BE2C (cell line): ENCODE data around the gene ZCCHC17.

Experiments used
- DNase-seq: peaks from one replicate; pipeline ENCODE4 v3.0.0-alpha.2; 2020
- H3K27me3 ChIP-seq: fragments of 250-450 bp; sonication (Bioruptor Pico); 2 replicates; pipeline ENCODE4 v1.5.1; 2020; ENCODE audit warnings: mild to moderate bottlenecking
- H3K36me3 ChIP-seq: fragments of 250-450 bp; sonication (Bioruptor Pico); 2 replicates; pipeline ENCODE4 v1.5.1; 2020; ENCODE audit warnings: mild to moderate bottlenecking
- H3K4me1 ChIP-seq: fragments of 250-450 bp; sonication (Bioruptor Pico); 2 replicates; pipeline ENCODE4 v1.5.1; 2020
- H3K4me3 ChIP-seq: 2 replicates; pipeline ENCODE4 v1.5.1; 2011; ENCODE audit warnings: low read depth, low read length
- H3K9me3 ChIP-seq: fragments of 250-450 bp; sonication (Bioruptor Pico); 2 replicates; pipeline ENCODE4 v1.5.1; 2020
- TF ChIP-seq, protein P1 (sequence below): IDR thresholded peaks from 2 replicates; pipeline ENCODE4 v1.5.1; 2012; ENCODE audit warnings: mild to moderate bottlenecking, low read depth, low read length

Gene ZCCHC17

GRCh38 chr1:31397360-31398095 lies 100.7 kb downstream of the ZCCHC17 start:
- H3K4me1 ChIP-seq: no peaks in the 10 kb centered on the region
- H3K9me3 ChIP-seq: no peaks in the 10 kb centered on the region
- H3K36me3 ChIP-seq: no peaks in the 10 kb centered on the region
- no peak overlapping the region for H3K4me3 ChIP-seq
- TF ChIP-seq, protein P1, sequence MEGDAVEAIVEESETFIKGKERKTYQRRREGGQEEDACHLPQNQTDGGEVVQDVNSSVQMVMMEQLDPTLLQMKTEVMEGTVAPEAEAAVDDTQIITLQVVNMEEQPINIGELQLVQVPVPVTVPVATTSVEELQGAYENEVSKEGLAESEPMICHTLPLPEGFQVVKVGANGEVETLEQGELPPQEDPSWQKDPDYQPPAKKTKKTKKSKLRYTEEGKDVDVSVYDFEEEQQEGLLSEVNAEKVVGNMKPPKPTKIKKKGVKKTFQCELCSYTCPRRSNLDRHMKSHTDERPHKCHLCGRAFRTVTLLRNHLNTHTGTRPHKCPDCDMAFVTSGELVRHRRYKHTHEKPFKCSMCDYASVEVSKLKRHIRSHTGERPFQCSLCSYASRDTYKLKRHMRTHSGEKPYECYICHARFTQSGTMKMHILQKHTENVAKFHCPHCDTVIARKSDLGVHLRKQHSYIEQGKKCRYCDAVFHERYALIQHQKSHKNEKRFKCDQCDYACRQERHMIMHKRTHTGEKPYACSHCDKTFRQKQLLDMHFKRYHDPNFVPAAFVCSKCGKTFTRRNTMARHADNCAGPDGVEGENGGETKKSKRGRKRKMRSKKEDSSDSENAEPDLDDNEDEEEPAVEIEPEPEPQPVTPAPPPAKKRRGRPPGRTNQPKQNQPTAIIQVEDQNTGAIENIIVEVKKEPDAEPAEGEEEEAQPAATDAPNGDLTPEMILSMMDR: no peak
- H3K27me3 ChIP-seq: no peaks in the 10 kb centered on the region
- DNase-seq: no peak

- Histone ChIP-seq H3K36me3 (no peaks in the 10 kb centered on the region), H3K4me1 (no peaks in the 10 kb centered on the region), H3K4me3 (no peak overlapping the region), H3K9me3 (no peaks in the 10 kb centered on the region), H3K27me3 (no peaks in the 10 kb centered on the region)
- TF ChIP-seq, protein P1: no peak
- no peak for DNase-seq
Measured at GRCh38 chr1:31398246-31398645, 101.4 kb downstream of the ZCCHC17 start.

GRCh38 chr1:31399976-31400375 lies 103.1 kb downstream of the ZCCHC17 start:
- no peak for DNase-seq
- TF ChIP-seq, protein P1: no peak
- no peaks in the 10 kb centered on the region for H3K36me3 ChIP-seq

GRCh38 chr1:31400393-31400792 lies 103.6 kb downstream of the ZCCHC17 start:
- Histone ChIP-seq H3K36me3 (no peaks in the 10 kb centered on the region), H3K4me1 (no peaks in the 10 kb centered on the region), H3K9me3 (no peaks in the 10 kb centered on the region), H3K27me3 (no peaks in the 10 kb centered on the region), H3K4me3 (no peak overlapping the region)
- TF ChIP-seq, protein P1: no peak
- DNase-seq: no peak

More at GRCh38 chr1:31399976-31400375, 103.1 kb downstream of the ZCCHC17 start:
- Histone ChIP-seq H3K9me3 (no peaks in the 10 kb centered on the region), H3K27me3 (no peaks in the 10 kb centered on the region), H3K4me3 (no peak overlapping the region), H3K4me1 (no peaks in the 10 kb centered on the region)

DNA sequence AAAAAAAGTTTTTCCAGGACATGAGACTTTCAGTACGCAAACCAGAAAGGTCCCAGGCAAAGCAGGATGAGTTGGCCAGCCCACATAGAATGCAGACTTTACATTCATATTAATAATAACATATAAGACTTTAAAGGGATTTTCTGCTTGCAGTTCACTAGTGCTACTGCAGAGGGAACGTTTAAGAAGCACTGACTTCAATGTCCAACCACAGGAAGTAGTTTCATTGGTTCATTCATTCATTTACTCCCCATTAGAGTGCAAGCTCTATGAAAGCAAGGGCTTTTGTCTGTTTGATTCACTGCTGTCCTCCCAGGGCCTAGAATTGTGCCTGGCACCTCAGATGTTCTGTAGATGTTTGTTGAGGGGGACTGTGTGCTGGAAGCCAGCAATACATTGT lies 104.4 kb downstream of the ZCCHC17 start:
- no peak for DNase-seq
- TF ChIP-seq, protein P1: no peak
- H3K4me1 ChIP-seq: no peaks in the 10 kb centered on the region

DNA sequence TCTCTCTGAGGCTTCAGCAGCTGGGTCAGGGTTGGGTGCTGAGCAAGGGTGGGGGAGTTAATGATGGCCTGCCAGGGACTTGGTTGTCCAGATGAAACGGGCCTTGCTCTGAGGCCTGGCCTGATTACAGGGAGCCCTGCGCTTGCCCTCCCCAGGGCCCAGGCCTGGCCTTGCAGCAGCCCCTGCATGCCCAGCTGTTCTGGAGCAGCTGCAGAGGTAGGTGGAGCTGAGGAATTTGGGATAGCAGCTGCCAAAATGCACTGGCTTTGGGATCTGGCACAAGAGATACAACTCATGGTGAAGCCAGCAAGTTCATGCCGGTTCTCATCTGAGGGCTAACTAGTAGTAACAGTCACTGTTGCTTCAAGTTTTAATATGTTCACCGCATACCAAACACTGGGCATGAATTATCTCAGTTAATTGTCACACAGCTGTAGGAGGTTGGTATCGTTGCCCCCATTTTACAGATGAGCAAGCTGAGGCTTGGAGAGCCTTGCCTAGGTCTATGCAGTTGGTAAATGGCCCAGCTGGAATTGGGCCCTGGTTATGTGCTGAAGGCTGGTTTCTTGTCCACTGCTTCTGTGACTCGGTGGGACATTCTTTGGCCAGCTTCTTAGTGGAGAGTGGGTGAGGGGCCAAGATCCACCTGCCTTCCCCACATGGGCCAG lies 108.9 kb downstream of the ZCCHC17 start:
- no peaks in the 10 kb centered on the region for H3K9me3 ChIP-seq
- no peak for DNase-seq
- H3K27me3 ChIP-seq: no peaks in the 10 kb centered on the region
- H3K4me3 ChIP-seq: no peak overlapping the region
- TF ChIP-seq, protein P1: no peak
- H3K36me3 ChIP-seq: no peaks in the 10 kb centered on the region
- H3K4me1 ChIP-seq: no peaks in the 10 kb centered on the region

More for the DNA sequence above, 104.4 kb downstream of the ZCCHC17 start:
- Histone ChIP-seq H3K9me3 (no peaks in the 10 kb centered on the region), H3K27me3 (no peaks in the 10 kb centered on the region), H3K36me3 (no peaks in the 10 kb centered on the region), H3K4me3 (no peak overlapping the region)
